Measurements from ENCODE around the gene IMPACT. TPM values are rescaled to one million over a fixed set of nuclear protein-coding genes. Genes with fewer than 3 reads are reported as not detected.
A peak's percentile ranks its signal among the peaks of the same experiment; 100 is the strongest.

Gene IMPACT
- total RNA-seq, 2 experiments from 2014 or later, result 8.4 to 10.6 TPM

GRCh38 chr18:24465486-24465885 is 39.0 kb downstream of the IMPACT start:
- no peaks in the 10 kb centered on the region for H3K27me3 Mint-ChIP-seq
- no peak for ATAC-seq (ENCODE audit: poor library complexity)
- Histone ChIP-seq H3K36me3 (ENCODE audit: insufficient read depth, low read length) (no peaks in the 10 kb centered on the region), H3K27me3 (ENCODE audit: control insufficient read depth in 1 of 2, insufficient read depth in 2 of 2, low read length in 2 of 2) (no peaks in the 10 kb centered on the region), H3K27ac (ENCODE audit: low read depth in 1 of 2, low read length in 2 of 2) (no peak overlapping the region), H3K4me3 (ENCODE audit: low read length) (no peak overlapping the region), H3K4me1 (ENCODE audit: insufficient read depth, low read length) (no peaks in the 10 kb centered on the region), H3K9me3 (ENCODE audit: control insufficient read depth in 1 of 2, insufficient read depth in 1 of 2, low read length in 2 of 2) (no peaks in the 10 kb centered on the region)
- CTCF ChIA-PET, result no interaction called here
- intact Hi-C loops (cut with DNase I, micrococcal nuclease), result no loop called here
- no peaks in the 10 kb centered on the region for H3K4me1 Mint-ChIP-seq (ENCODE audit: low read depth)
- POLR2A ChIA-PET, result no interaction called here
- no peaks in the 10 kb centered on the region for H3K36me3 Mint-ChIP-seq (ENCODE audit: low read depth)
- H3K27ac Mint-ChIP-seq, result no peak overlapping the region
- TF ChIP-seq CTCF (IDR thresholded peaks at IDR 0.05), result no peak
- DNase-seq, result peak in 1 of 14 experiments; percentile 8
- H3K4me3 Mint-ChIP-seq, result no peak overlapping the region
- H3K9me3 Mint-ChIP-seq, result no peaks in the 10 kb centered on the region

- Mint-ChIP-seq H3K36me3 (ENCODE audit: low read depth) (no peaks in the 10 kb centered on the region), H3K4me1 (ENCODE audit: low read depth) (no peaks in the 10 kb centered on the region), H3K4me3 (no peak overlapping the region), H3K27ac (no peak overlapping the region), H3K27me3 (no peaks in the 10 kb centered on the region), H3K9me3 (no peaks in the 10 kb centered on the region)
- Histone ChIP-seq H3K36me3 (ENCODE audit: insufficient read depth, low read length) (no peaks in the 10 kb centered on the region), H3K27me3 (ENCODE audit: control insufficient read depth in 1 of 2, insufficient read depth in 2 of 2, low read length in 2 of 2) (no peaks in the 10 kb centered on the region), H3K4me1 (ENCODE audit: insufficient read depth, low read length) (no peaks in the 10 kb centered on the region), H3K9me3 (ENCODE audit: control insufficient read depth in 1 of 2, insufficient read depth in 1 of 2, low read length in 2 of 2) (no peaks in the 10 kb centered on the region), H3K27ac (ENCODE audit: low read depth in 1 of 2, low read length in 2 of 2) (no peak overlapping the region), H3K4me3 (ENCODE audit: low read length) (no peak overlapping the region)
- CTCF ChIA-PET, result no interaction called here
- intact Hi-C loops (cut with DNase I, micrococcal nuclease), result no loop called here
- ATAC-seq (ENCODE audit: poor library complexity) (no peak), DNase-seq (no peak)
- no peak for TF ChIP-seq CTCF (IDR thresholded peaks at IDR 0.05)
- POLR2A ChIA-PET, result no interaction called here
These were observed 40.3 kb downstream of the IMPACT start for GRCh38 chr18:24466771-24467170.

- ChIA-PET POLR2A (no interaction called here), CTCF (no interaction called here)
- Mint-ChIP-seq H3K4me3 (no peak overlapping the region), H3K4me1 (ENCODE audit: low read depth) (peaks cover 2% of the 10 kb centered on the region), H3K9me3 (no peaks in the 10 kb centered on the region), H3K36me3 (ENCODE audit: low read depth) (no peaks in the 10 kb centered on the region), H3K27ac (no peak overlapping the region), H3K27me3 (no peaks in the 10 kb centered on the region)
- H3K27ac ChIP-seq (ENCODE audit: low read depth in 1 of 2, low read length in 2 of 2), result no peak overlapping the region
- ATAC-seq (ENCODE audit: poor library complexity) (no peak), DNase-seq (no peak)
- H3K36me3 ChIP-seq (ENCODE audit: insufficient read depth, low read length), result no peaks in the 10 kb centered on the region
- no peaks in the 10 kb centered on the region for H3K4me1 ChIP-seq (ENCODE audit: insufficient read depth, low read length)
- no peaks in the 10 kb centered on the region for H3K9me3 ChIP-seq (ENCODE audit: control insufficient read depth in 1 of 2, insufficient read depth in 1 of 2, low read length in 2 of 2)
- intact Hi-C loops (cut with DNase I, micrococcal nuclease), result no loop called here
- H3K4me3 ChIP-seq (ENCODE audit: low read length), result no peak overlapping the region
- H3K27me3 ChIP-seq (ENCODE audit: control insufficient read depth in 1 of 2, insufficient read depth in 2 of 2, low read length in 2 of 2), result no peaks in the 10 kb centered on the region
- TF ChIP-seq CTCF (IDR thresholded peaks at IDR 0.05), result no peak
These were observed 43.6 kb downstream of the IMPACT start for GRCh38 chr18:24470022-24470618.
